ENCODE measurements around the gene NT5C1A.

Gene NT5C1A

GRCh38 chr1:39673215-39673614, 1.3 kb upstream of the NT5C1A start:
- no peak overlapping the region for H3K14ac ChIP-seq (ENCODE audit: low read length in 2 of 2)
- no peak overlapping the region for H3K4ac ChIP-seq (ENCODE audit: low read depth in 1 of 2, low read length in 2 of 2)
- peaks cover 75 to 86% of the 10 kb centered on the region in 2 experiments for H3K27me3 ChIP-seq (ENCODE audit: control insufficient read depth in 1 of 2, insufficient read depth in 1 of 2, low read length in 2 of 2)
- H4K8ac ChIP-seq (ENCODE audit: low read length) = no peak overlapping the region
- no peak overlapping the region for H4K91ac ChIP-seq (ENCODE audit: low read length)
- peaks cover 14% of the 10 kb centered on the region for H3K4me1 ChIP-seq (ENCODE audit: control insufficient read depth, insufficient read depth, low read depth, low read length)
- no peak overlapping the region for H2AFZ ChIP-seq (ENCODE audit: low read depth, low read length)
- H3K79me1 ChIP-seq (replicated peaks; ENCODE audit: low read length, poor library complexity, severe bottlenecking) = no peaks in the 10 kb centered on the region
- WGBS = 57% methylated on average over 3 of the region's 3 CpGs
- H3K9ac ChIP-seq (ENCODE audit: low read length) = no peak overlapping the region
- H2BK5ac ChIP-seq (ENCODE audit: low read depth, low read length, poor library complexity, severe bottlenecking) = no peak overlapping the region
- no peak overlapping the region for H3K23ac ChIP-seq (ENCODE audit: low read length in 2 of 2)
- H2AK5ac ChIP-seq (ENCODE audit: low read length, severe bottlenecking) = no peak overlapping the region
- peaks cover 8% of the 10 kb centered on the region for H3K9me3 ChIP-seq (ENCODE audit: control insufficient read depth, low read length)
- no peak overlapping the region for H3K18ac ChIP-seq (ENCODE audit: low read depth in 1 of 2, low read length in 2 of 2)
- H2BK15ac ChIP-seq (ENCODE audit: low read depth, poor library complexity, severe bottlenecking) = no peak overlapping the region
- no peak overlapping the region for H3K27ac ChIP-seq (ENCODE audit: low read length, poor library complexity, severe bottlenecking)
- no peak overlapping the region for H3K4me2 ChIP-seq (ENCODE audit: low read length, poor library complexity, severe bottlenecking)
- DNase-seq = peak; percentile 81
- H3K4me3 ChIP-seq (ENCODE audit: insufficient read depth in 1 of 2, low read depth in 1 of 2, low read length in 2 of 2) = no peak overlapping the region
- H2BK120ac ChIP-seq (ENCODE audit: low read depth, low read length) = no peak overlapping the region
- H2BK12ac ChIP-seq (ENCODE audit: low read length in 2 of 2) = no peak overlapping the region
- H3K36me3 ChIP-seq (ENCODE audit: control insufficient read depth in 1 of 2, insufficient read depth in 2 of 2, low read depth in 1 of 2, low read length in 2 of 2) = no peaks in the 10 kb centered on the region

DNA sequence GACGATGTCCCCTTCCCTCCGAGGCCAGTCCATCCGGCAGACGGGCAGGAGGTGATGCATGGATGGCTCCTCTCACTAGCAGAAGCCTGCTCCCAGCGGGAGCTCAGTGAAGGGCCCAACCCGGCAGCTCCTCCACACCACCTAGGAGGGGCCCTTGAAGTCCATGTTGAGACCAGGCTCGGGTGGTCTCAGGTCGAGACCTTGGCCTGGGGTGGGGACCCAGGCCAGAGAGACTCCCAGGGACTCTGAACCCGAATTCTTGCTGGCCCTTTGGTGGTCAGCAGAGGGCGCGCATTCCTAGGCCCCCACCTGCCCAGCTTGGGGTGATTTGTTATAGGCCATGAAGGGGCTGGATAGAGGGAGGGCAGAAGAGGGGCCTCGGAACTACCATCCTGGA, 642 bp upstream of the NT5C1A start:
- Histone ChIP-seq H3K36me3 (ENCODE audit: control insufficient read depth in 1 of 2, insufficient read depth in 2 of 2, low read depth in 1 of 2, low read length in 2 of 2) (no peaks in the 10 kb centered on the region), H3K4me1 (ENCODE audit: control insufficient read depth, insufficient read depth, low read depth, low read length) (peaks cover 14% of the 10 kb centered on the region), H3K4ac (ENCODE audit: low read depth in 1 of 2, low read length in 2 of 2) (no peak overlapping the region), H3K4me3 (ENCODE audit: insufficient read depth in 1 of 2, low read depth in 1 of 2, low read length in 2 of 2) (peak overlapping the region in 1 of 2 experiments; percentile 64), H3K9me3 (ENCODE audit: control insufficient read depth, low read length) (peaks cover 8% of the 10 kb centered on the region), H2BK12ac (ENCODE audit: low read length in 2 of 2) (no peak overlapping the region), H3K27me3 (ENCODE audit: control insufficient read depth in 1 of 2, insufficient read depth in 1 of 2, low read length in 2 of 2) (peaks cover 78 to 89% of the 10 kb centered on the region in 2 experiments), H2AK5ac (ENCODE audit: low read length, severe bottlenecking) (no peak overlapping the region), H3K79me1 (replicated peaks; ENCODE audit: low read length, poor library complexity, severe bottlenecking) (no peaks in the 10 kb centered on the region), H3K27ac (ENCODE audit: low read length, poor library complexity, severe bottlenecking) (no peak overlapping the region), H4K8ac (ENCODE audit: low read length) (no peak overlapping the region), H3K14ac (ENCODE audit: low read length in 2 of 2) (peak overlapping the region in 1 of 2 experiments; percentile 46), H2BK5ac (ENCODE audit: low read depth, low read length, poor library complexity, severe bottlenecking) (no peak overlapping the region), H3K4me2 (ENCODE audit: low read length, poor library complexity, severe bottlenecking) (no peak overlapping the region), H4K91ac (ENCODE audit: low read length) (no peak overlapping the region), H2BK120ac (ENCODE audit: low read depth, low read length) (no peak overlapping the region), H3K23ac (ENCODE audit: low read length in 2 of 2) (no peak overlapping the region), H3K18ac (ENCODE audit: low read depth in 1 of 2, low read length in 2 of 2) (no peak overlapping the region), H2BK15ac (ENCODE audit: low read depth, poor library complexity, severe bottlenecking) (no peak overlapping the region), H2AFZ (ENCODE audit: low read depth, low read length) (no peak overlapping the region), H3K9ac (ENCODE audit: low read length) (no peak overlapping the region)
- DNase-seq = peak; percentile 19
- 11% methylated on average over 12 of the region's 12 CpGs for WGBS

- H3K4me1 ChIP-seq (ENCODE audit: control insufficient read depth, insufficient read depth, low read depth, low read length) = peaks cover 14% of the 10 kb centered on the region
- 9% methylated on average over 26 of the region's 26 CpGs for WGBS
Observed at GRCh38 chr1:39671433-39671792, 494 bp downstream of the NT5C1A start.

GRCh38 chr1:39670689-39671088, 1.2 kb downstream of the NT5C1A start:
- Histone ChIP-seq H3K4me1 (ENCODE audit: control insufficient read depth, insufficient read depth, low read depth, low read length) (peaks cover 14% of the 10 kb centered on the region), H2BK12ac (ENCODE audit: low read length in 2 of 2) (no peak overlapping the region), H2BK15ac (ENCODE audit: low read depth, poor library complexity, severe bottlenecking) (no peak overlapping the region), H3K4me3 (ENCODE audit: insufficient read depth in 1 of 2, low read depth in 1 of 2, low read length in 2 of 2) (no peak overlapping the region), H3K14ac (ENCODE audit: low read length in 2 of 2) (no peak overlapping the region), H3K36me3 (ENCODE audit: control insufficient read depth in 1 of 2, insufficient read depth in 2 of 2, low read depth in 1 of 2, low read length in 2 of 2) (no peaks in the 10 kb centered on the region), H3K4ac (ENCODE audit: low read depth in 1 of 2, low read length in 2 of 2) (no peak overlapping the region), H3K23ac (ENCODE audit: low read length in 2 of 2) (no peak overlapping the region), H3K4me2 (ENCODE audit: low read length, poor library complexity, severe bottlenecking) (no peak overlapping the region), H3K79me1 (replicated peaks; ENCODE audit: low read length, poor library complexity, severe bottlenecking) (no peaks in the 10 kb centered on the region), H3K27ac (ENCODE audit: low read length, poor library complexity, severe bottlenecking) (no peak overlapping the region), H2BK5ac (ENCODE audit: low read depth, low read length, poor library complexity, severe bottlenecking) (no peak overlapping the region), H2BK120ac (ENCODE audit: low read depth, low read length) (no peak overlapping the region), H3K9me3 (ENCODE audit: control insufficient read depth, low read length) (peaks cover 8% of the 10 kb centered on the region), H4K91ac (ENCODE audit: low read length) (no peak overlapping the region), H3K18ac (ENCODE audit: low read depth in 1 of 2, low read length in 2 of 2) (no peak overlapping the region), H4K8ac (ENCODE audit: low read length) (no peak overlapping the region), H2AFZ (ENCODE audit: low read depth, low read length) (no peak overlapping the region), H2AK5ac (ENCODE audit: low read length, severe bottlenecking) (no peak overlapping the region), H3K9ac (ENCODE audit: low read length) (no peak overlapping the region), H3K27me3 (ENCODE audit: control insufficient read depth in 1 of 2, insufficient read depth in 1 of 2, low read length in 2 of 2) (peaks cover 89 to 94% of the 10 kb centered on the region in 2 experiments)
- DNase-seq = no peak
- WGBS = 4% methylated on average over 1 of the region's 1 CpG

More at GRCh38 chr1:39671433-39671792, 494 bp downstream of the NT5C1A start:
- Histone ChIP-seq H2BK120ac (ENCODE audit: low read depth, low read length) (no peak overlapping the region), H2BK5ac (ENCODE audit: low read depth, low read length, poor library complexity, severe bottlenecking) (no peak overlapping the region), H3K27ac (ENCODE audit: low read length, poor library complexity, severe bottlenecking) (no peak overlapping the region), H2AFZ (ENCODE audit: low read depth, low read length) (no peak overlapping the region), H4K91ac (ENCODE audit: low read length) (no peak overlapping the region), H3K36me3 (ENCODE audit: control insufficient read depth in 1 of 2, insufficient read depth in 2 of 2, low read depth in 1 of 2, low read length in 2 of 2) (no peaks in the 10 kb centered on the region), H3K4me2 (ENCODE audit: low read length, poor library complexity, severe bottlenecking) (peak overlapping the region; percentile 83), H3K9me3 (ENCODE audit: control insufficient read depth, low read length) (peaks cover 8% of the 10 kb centered on the region), H4K8ac (ENCODE audit: low read length) (no peak overlapping the region), H3K79me1 (replicated peaks; ENCODE audit: low read length, poor library complexity, severe bottlenecking) (no peaks in the 10 kb centered on the region), H3K18ac (ENCODE audit: low read depth in 1 of 2, low read length in 2 of 2) (no peak overlapping the region), H2BK15ac (ENCODE audit: low read depth, poor library complexity, severe bottlenecking) (no peak overlapping the region), H2AK5ac (ENCODE audit: low read length, severe bottlenecking) (no peak overlapping the region), H3K27me3 (ENCODE audit: control insufficient read depth in 1 of 2, insufficient read depth in 1 of 2, low read length in 2 of 2) (peaks cover 82 to 88% of the 10 kb centered on the region in 2 experiments), H3K4ac (ENCODE audit: low read depth in 1 of 2, low read length in 2 of 2) (no peak overlapping the region), H3K14ac (ENCODE audit: low read length in 2 of 2) (no peak overlapping the region), H3K9ac (ENCODE audit: low read length) (no peak overlapping the region), H3K4me3 (ENCODE audit: insufficient read depth in 1 of 2, low read depth in 1 of 2, low read length in 2 of 2) (peak overlapping the region in 1 of 2 experiments; percentile 64), H3K23ac (ENCODE audit: low read length in 2 of 2) (no peak overlapping the region), H2BK12ac (ENCODE audit: low read length in 2 of 2) (no peak overlapping the region)
- no peak for DNase-seq
